ENCODE data around the gene CPNE2. TPM values are rescaled to one million over a fixed set of nuclear protein-coding genes. Genes with fewer than 3 reads are reported as not detected.

Gene CPNE2
- total RNA-seq, 1 experiment from 2014 or later = 14.5 TPM

GRCh38 chr16:57184887-57185445 lies 92.6 kb downstream of the CPNE2 start:
- intact Hi-C loops (cut with micrococcal nuclease) = no loop called here
- peak overlapping the region; percentile 85 for H2AFZ ChIP-seq (ENCODE audit: low read length)
- TF ChIP-seq EZH2phosphoT487 (IDR thresholded peaks at IDR 0.05; ENCODE audit: borderline replicate concordance, low read length) (no peak), EZH2 (IDR thresholded peaks at IDR 0.05; ENCODE audit: low read length, unreplicated experiment) (no peak)
- TF ChIP-seq, protein P1, sequence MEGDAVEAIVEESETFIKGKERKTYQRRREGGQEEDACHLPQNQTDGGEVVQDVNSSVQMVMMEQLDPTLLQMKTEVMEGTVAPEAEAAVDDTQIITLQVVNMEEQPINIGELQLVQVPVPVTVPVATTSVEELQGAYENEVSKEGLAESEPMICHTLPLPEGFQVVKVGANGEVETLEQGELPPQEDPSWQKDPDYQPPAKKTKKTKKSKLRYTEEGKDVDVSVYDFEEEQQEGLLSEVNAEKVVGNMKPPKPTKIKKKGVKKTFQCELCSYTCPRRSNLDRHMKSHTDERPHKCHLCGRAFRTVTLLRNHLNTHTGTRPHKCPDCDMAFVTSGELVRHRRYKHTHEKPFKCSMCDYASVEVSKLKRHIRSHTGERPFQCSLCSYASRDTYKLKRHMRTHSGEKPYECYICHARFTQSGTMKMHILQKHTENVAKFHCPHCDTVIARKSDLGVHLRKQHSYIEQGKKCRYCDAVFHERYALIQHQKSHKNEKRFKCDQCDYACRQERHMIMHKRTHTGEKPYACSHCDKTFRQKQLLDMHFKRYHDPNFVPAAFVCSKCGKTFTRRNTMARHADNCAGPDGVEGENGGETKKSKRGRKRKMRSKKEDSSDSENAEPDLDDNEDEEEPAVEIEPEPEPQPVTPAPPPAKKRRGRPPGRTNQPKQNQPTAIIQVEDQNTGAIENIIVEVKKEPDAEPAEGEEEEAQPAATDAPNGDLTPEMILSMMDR (conservative IDR thresholded peaks at IDR 0.05; ENCODE audit: low read depth, low read length) = no peak
- peak overlapping the region; percentile 98 for H3K4me2 ChIP-seq (ENCODE audit: low read length)
- BruUV-seq (replicated peaks) = no TSS peak
- DNase-seq = no peak
- no peaks in the 10 kb centered on the region for H4K20me1 ChIP-seq (ENCODE audit: low read length)
- H3K9me3 ChIP-seq (ENCODE audit: low read length) = 0 out of 2 replicates have a peak, but pooled peaks cover 6% of the 10 kb centered on the region
- peaks cover 17% of the 10 kb centered on the region for H3K4me1 ChIP-seq (ENCODE audit: insufficient read depth, low read length)
- no peaks in the 10 kb centered on the region for H3K36me3 ChIP-seq (ENCODE audit: low read depth, low read length)
- no peaks in the 10 kb centered on the region for H3K27me3 ChIP-seq (ENCODE audit: low read length)
- POLR2A ChIA-PET (ENCODE audit: unreplicated experiment) = no interaction called here
- CTCF ChIA-PET = no interaction called here
- ATAC-seq = no peak
- peak overlapping the region; percentile 96 for H3K9ac ChIP-seq (ENCODE audit: low read length)
- no peaks in the 10 kb centered on the region for H3F3A ChIP-seq (ENCODE audit: low read length, unreplicated experiment)
- H3K79me2 ChIP-seq (ENCODE audit: low read length) = peaks cover 90% of the 10 kb centered on the region
- H3K9me2 ChIP-seq (replicated peaks; ENCODE audit: low read length) = no peaks in the 10 kb centered on the region
- H3K27ac ChIP-seq (ENCODE audit: low read length) = peak overlapping the region; percentile 78
- H3K4me3 ChIP-seq (ENCODE audit: low read length) = peak overlapping the region; percentile 99

DNA sequence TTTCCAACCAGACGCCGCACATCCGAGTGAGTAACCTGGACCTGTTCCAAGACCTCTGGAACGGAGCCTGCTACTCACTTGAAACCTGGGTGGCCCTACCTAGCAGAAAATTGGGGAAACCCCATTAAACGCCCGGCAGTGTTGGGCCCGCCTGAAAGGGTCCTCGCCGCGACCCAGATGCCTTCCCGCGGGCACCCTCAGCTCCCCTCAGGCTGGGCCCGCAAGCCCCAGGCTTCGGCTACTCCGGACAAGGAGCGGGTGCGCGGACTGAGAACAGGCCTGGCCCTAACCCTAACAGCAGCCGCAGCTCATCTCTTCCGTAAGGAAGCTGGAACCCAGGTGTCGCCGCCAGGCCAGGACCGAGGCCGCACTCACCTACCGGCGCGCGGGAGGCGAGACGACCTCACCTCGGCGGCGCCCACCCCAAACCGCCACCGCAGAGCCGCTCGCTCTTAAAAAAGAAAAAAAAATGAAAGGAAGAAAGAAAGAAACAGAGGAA lies 93.1 kb downstream of the CPNE2 start:
- peak overlapping the region; percentile 85 for H2AFZ ChIP-seq (ENCODE audit: low read length)
- H3K79me2 ChIP-seq (ENCODE audit: low read length) = peaks cover 94% of the 10 kb centered on the region
- H3K4me2 ChIP-seq (ENCODE audit: low read length) = peak overlapping the region; percentile 98
- DNase-seq = peak; percentile 64
- intact Hi-C loops (cut with micrococcal nuclease) = no loop called here
- H3K4me3 ChIP-seq (ENCODE audit: low read length) = peak overlapping the region; percentile 99
- H3K36me3 ChIP-seq (ENCODE audit: low read depth, low read length) = no peaks in the 10 kb centered on the region
- H4K20me1 ChIP-seq (ENCODE audit: low read length) = no peaks in the 10 kb centered on the region
- H3F3A ChIP-seq (ENCODE audit: low read length, unreplicated experiment) = no peaks in the 10 kb centered on the region
- no peaks in the 10 kb centered on the region for H3K27me3 ChIP-seq (ENCODE audit: low read length)
- H3K4me1 ChIP-seq (ENCODE audit: insufficient read depth, low read length) = peaks cover 22% of the 10 kb centered on the region
- H3K9me3 ChIP-seq (ENCODE audit: low read length) = 0 out of 2 replicates have a peak, but pooled peaks cover 6% of the 10 kb centered on the region
- peak overlapping the region; percentile 78 for H3K27ac ChIP-seq (ENCODE audit: low read length)
- TSS peak; percentile 71 for BruUV-seq (replicated peaks)
- POLR2A ChIA-PET (ENCODE audit: unreplicated experiment) = interaction anchor here (1.0 kb wide), 1 partner anchor 9 kb away, joined by 4 read pairs; no protein-coding TSS in a partner anchor
- H3K9ac ChIP-seq (ENCODE audit: low read length) = peak overlapping the region; percentile 96
- peak; percentile 12 for ATAC-seq
- TF ChIP-seq EZH2 (IDR thresholded peaks at IDR 0.05; ENCODE audit: low read length, unreplicated experiment) (no peak), EZH2phosphoT487 (IDR thresholded peaks at IDR 0.05; ENCODE audit: borderline replicate concordance, low read length) (no peak)
- TF ChIP-seq, protein P1 (conservative IDR thresholded peaks at IDR 0.05; ENCODE audit: low read depth, low read length) = no peak
- CTCF ChIA-PET = interaction anchor here (0.6 kb wide), 1 partner anchor 95 kb away, joined by 3 read pairs; no protein-coding TSS in a partner anchor
- H3K9me2 ChIP-seq (replicated peaks; ENCODE audit: low read length) = no peaks in the 10 kb centered on the region
